ENCODE measurements around the gene PTPRD. TPM values are rescaled to one million over a fixed set of nuclear protein-coding genes. Genes with fewer than 3 reads are reported as not detected.

The PTPRD gene
- total RNA-seq, 1 donor from 2014 or later, result 139 TPM

GRCh38 chr9:9170439-9171134 lies 1442.2 kb downstream of the PTPRD start:
- H3K4me1 Mint-ChIP-seq, result no peaks in the 10 kb centered on the region
- TF ChIP-seq, protein P1, sequence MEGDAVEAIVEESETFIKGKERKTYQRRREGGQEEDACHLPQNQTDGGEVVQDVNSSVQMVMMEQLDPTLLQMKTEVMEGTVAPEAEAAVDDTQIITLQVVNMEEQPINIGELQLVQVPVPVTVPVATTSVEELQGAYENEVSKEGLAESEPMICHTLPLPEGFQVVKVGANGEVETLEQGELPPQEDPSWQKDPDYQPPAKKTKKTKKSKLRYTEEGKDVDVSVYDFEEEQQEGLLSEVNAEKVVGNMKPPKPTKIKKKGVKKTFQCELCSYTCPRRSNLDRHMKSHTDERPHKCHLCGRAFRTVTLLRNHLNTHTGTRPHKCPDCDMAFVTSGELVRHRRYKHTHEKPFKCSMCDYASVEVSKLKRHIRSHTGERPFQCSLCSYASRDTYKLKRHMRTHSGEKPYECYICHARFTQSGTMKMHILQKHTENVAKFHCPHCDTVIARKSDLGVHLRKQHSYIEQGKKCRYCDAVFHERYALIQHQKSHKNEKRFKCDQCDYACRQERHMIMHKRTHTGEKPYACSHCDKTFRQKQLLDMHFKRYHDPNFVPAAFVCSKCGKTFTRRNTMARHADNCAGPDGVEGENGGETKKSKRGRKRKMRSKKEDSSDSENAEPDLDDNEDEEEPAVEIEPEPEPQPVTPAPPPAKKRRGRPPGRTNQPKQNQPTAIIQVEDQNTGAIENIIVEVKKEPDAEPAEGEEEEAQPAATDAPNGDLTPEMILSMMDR (conservative IDR thresholded peaks at IDR 0.05), result no peak
- no peak for DNase-seq (ENCODE audit: low read depth, low spot score)
- no peak overlapping the region for H3K4me3 Mint-ChIP-seq
- H3K27me3 Mint-ChIP-seq (ENCODE audit: low read depth), result no peaks in the 10 kb centered on the region
- no peak overlapping the region for H3K27ac Mint-ChIP-seq (ENCODE audit: unreplicated experiment)
- H3K9me3 Mint-ChIP-seq, result no peaks in the 10 kb centered on the region
- H3K36me3 Mint-ChIP-seq (ENCODE audit: low read depth), result no peaks in the 10 kb centered on the region

GRCh38 chr9:9142001-9142400 lies 1470.8 kb downstream of the PTPRD start:
- no peaks in the 10 kb centered on the region for H3K4me1 Mint-ChIP-seq
- no peak for DNase-seq (ENCODE audit: low read depth, low spot score)
- H3K27ac Mint-ChIP-seq (ENCODE audit: unreplicated experiment), result no peak overlapping the region
- no peaks in the 10 kb centered on the region for H3K27me3 Mint-ChIP-seq (ENCODE audit: low read depth)
- no peaks in the 10 kb centered on the region for H3K36me3 Mint-ChIP-seq (ENCODE audit: low read depth)
- no peaks in the 10 kb centered on the region for H3K9me3 Mint-ChIP-seq
- TF ChIP-seq, protein P1 (conservative IDR thresholded peaks at IDR 0.05), result no peak
- no peak overlapping the region for H3K4me3 Mint-ChIP-seq

GRCh38 chr9:9133526-9133925 lies 1479.3 kb downstream of the PTPRD start:
- no peak for DNase-seq (ENCODE audit: low read depth, low spot score)
- no peaks in the 10 kb centered on the region for H3K27me3 Mint-ChIP-seq (ENCODE audit: low read depth)
- no peak overlapping the region for H3K27ac Mint-ChIP-seq (ENCODE audit: unreplicated experiment)
- no peaks in the 10 kb centered on the region for H3K4me1 Mint-ChIP-seq
- H3K36me3 Mint-ChIP-seq (ENCODE audit: low read depth), result no peaks in the 10 kb centered on the region
- no peaks in the 10 kb centered on the region for H3K9me3 Mint-ChIP-seq
- TF ChIP-seq, protein P1 (conservative IDR thresholded peaks at IDR 0.05), result no peak
- H3K4me3 Mint-ChIP-seq, result no peak overlapping the region

DNA sequence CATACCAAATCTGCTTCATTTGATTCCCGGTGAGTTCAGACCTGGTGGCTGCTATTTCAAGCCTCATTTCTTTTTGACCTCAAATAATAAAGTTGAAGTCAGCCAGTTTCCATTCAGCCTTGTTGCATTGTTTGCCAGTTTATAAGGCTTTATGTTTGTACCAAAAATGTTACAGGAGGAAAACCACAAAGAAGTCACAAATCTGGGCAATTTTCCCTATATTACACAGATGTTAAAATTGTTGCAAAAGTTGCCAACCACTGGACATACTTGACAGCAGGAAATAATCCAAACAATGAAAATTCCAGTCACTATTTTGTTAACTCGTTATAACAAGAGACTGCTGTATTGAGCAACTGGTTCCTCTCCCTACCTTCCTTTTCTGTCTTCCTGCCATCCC lies 1488.2 kb downstream of the PTPRD start:
- TF ChIP-seq, protein P1 (conservative IDR thresholded peaks at IDR 0.05), result no peak
- Mint-ChIP-seq H3K4me1 (no peaks in the 10 kb centered on the region), H3K4me3 (no peak overlapping the region), H3K27ac (ENCODE audit: unreplicated experiment) (no peak overlapping the region), H3K9me3 (no peaks in the 10 kb centered on the region), H3K27me3 (ENCODE audit: low read depth) (no peaks in the 10 kb centered on the region), H3K36me3 (ENCODE audit: low read depth) (no peaks in the 10 kb centered on the region)
- no peak for DNase-seq (ENCODE audit: low read depth, low spot score)

DNA sequence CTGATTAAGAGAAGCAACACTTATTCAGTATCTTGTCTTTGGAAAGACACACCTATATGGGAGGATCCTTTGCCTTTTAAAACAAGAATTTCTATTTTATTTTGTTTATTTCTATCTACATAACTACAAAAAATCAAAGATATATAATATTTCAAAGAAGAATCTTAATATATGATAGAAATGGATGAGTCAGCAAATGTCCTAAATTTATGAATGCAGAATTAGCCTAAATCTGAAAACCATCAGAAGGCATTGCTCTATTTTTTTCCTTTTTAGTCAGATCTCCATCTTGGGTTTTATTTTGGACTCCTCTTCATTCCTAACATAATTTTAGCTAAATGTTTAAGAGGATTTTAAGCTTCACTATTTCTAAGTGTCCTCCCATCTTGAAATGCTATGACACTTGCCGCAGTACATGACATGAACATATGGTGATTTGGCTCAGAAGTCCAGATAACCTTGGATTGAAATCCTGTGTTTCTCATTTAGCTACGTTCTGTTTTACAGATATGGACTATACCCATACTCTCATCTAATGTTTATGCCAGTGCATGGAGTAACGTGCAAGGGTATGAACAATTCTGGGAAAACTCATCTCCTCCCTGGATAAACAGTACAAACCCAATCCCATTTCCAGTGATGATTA lies 1490.4 kb downstream of the PTPRD start:
- Mint-ChIP-seq H3K36me3 (ENCODE audit: low read depth) (no peaks in the 10 kb centered on the region), H3K9me3 (no peaks in the 10 kb centered on the region), H3K27ac (ENCODE audit: unreplicated experiment) (no peak overlapping the region), H3K4me1 (no peaks in the 10 kb centered on the region), H3K4me3 (no peak overlapping the region), H3K27me3 (ENCODE audit: low read depth) (no peaks in the 10 kb centered on the region)
- TF ChIP-seq, protein P1 (conservative IDR thresholded peaks at IDR 0.05), result no peak
- DNase-seq (ENCODE audit: low read depth, low spot score), result no peak

Measured in neural crest cell (in vitro differentiated cells).